ENCODE data around the gene KCNQ2.

- TF ChIP-seq CTCF (conservative IDR thresholded peaks at IDR 0.05): no peak
- TF ChIP-seq ZFX (IDR thresholded peaks at IDR 0.05): no peak
These were observed 119.6 kb downstream of the KCNQ2 start for GRCh38 chr20:63352811-63353221.
